HEK293T (cell line): ENCODE measurements around the gene TPI1.

ENCODE experiments used
- BHLHE40 ChIP-seq: fragments of 450-650 bp; IDR thresholded peaks from 2 replicates; pipeline ENCODE4 v1.6.1; 2016; ENCODE audit warnings: mild to moderate bottlenecking, moderate library complexity, borderline replicate concordance
- ELF4 ChIP-seq: fragments of 450-650 bp; IDR thresholded peaks from 2 replicates; pipeline ENCODE4 v1.6.1; 2017; ENCODE audit warnings: antibody characterized with exemption
- FOXA1 ChIP-seq: fragments of 450-650 bp; IDR thresholded peaks from 2 replicates; pipeline ENCODE4 v1.6.1; 2016; ENCODE audit warnings: mild to moderate bottlenecking
- FOXK2 ChIP-seq: fragments of 450-650 bp; IDR thresholded peaks from 2 replicates; pipeline ENCODE4 v1.6.1; 2016; ENCODE audit warnings: mild to moderate bottlenecking
- FOXM1 ChIP-seq: fragments of 450-650 bp; IDR thresholded peaks from 2 replicates; pipeline ENCODE4 v1.6.1; 2017; ENCODE audit warnings: mild to moderate bottlenecking, borderline replicate concordance
- SUZ12 ChIP-seq: fragments of 450-650 bp; IDR thresholded peaks from 2 replicates; pipeline ENCODE4 v1.6.1; 2016; ENCODE audit warnings: mild to moderate bottlenecking
- TARDBP ChIP-seq: fragments of 450-650 bp; IDR thresholded peaks from 2 replicates; pipeline ENCODE4 v1.6.1; 2016
- ZNF384 ChIP-seq: fragments of 450-650 bp; IDR thresholded peaks from 2 replicates; pipeline ENCODE4 v1.6.1; 2016

- TF ChIP-seq ZNF384 = no peak
- no peak for TF ChIP-seq FOXK2
- TF ChIP-seq FOXM1 = no peak
- no peak for TF ChIP-seq BHLHE40
- TF ChIP-seq TARDBP = no peak
- TF ChIP-seq SUZ12 = no peak
- no peak for TF ChIP-seq FOXA1
- TF ChIP-seq ELF4 = no peak
Observed at GRCh38 chr12:6849427-6849826, 17.9 kb upstream of the TPI1 start.
